GM21360 (cell line): ENCODE results near the gene TTLL8.

Experiments used
- ATAC-seq: cut with Tn5 transposase; IDR thresholded peaks from one replicate; pipeline ENCODE4 v1.9.1; 2021; ENCODE audit warnings: mild to moderate bottlenecking, moderate library complexity; ENCODE audit not compliant: unreplicated experiment

The TTLL8 gene

GRCh38 chr22:50083462-50084079 is 25.5 kb upstream of the TTLL8 start:
- ATAC-seq, result no peak

DNA sequence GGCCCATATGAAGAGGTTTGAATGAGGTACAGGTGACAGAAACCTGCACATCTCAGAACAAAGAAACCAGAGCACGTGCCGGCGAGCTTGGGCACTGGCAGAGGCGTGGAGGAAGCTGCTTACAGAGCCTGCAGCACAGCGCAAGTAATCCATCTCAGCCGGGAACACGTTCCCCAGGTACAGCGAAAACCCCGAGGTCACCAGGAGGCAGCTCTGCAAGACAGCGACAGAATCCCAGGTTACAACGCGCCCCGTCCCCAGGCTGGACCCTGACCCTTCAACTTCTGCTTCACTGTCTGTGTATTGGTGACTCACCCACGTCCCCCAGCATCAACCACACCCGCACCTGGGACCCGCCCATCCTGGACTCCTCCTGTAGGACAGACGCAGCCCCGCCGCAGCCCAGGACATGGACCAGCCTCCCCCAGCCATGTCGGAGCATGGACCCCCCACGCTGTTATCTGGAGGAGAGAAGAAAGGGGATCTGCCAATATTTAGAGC is 24.9 kb upstream of the TTLL8 start:
- ATAC-seq, result no peak

DNA sequence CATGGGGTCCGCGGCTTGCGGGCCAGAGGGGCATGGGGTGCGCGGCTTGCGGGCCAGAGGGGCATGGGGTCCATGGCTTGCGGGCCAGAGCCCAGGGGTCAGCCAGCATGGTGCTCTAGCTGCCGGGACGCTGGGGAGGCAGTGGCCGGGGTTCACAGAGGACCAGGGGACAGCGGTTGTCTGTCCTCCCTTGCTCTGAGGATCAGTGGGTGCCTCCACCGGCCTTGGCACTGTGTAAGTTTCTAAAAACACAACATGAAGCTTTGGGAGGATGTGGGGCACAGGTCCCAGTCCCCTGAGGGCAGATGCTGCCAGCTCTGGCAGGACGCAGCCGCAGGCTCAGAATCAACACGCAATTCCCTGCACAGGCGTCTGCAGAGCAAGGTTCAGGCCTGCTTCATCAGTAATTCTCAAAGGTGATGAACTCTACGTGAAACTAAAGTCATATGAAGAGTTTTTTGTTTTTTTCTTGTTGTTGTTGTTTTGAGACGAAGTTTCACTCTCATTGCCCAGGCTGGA is 24.2 kb upstream of the TTLL8 start:
- ATAC-seq, result no peak

GRCh38 chr22:50081426-50082196 is 23.5 kb upstream of the TTLL8 start:
- ATAC-seq, result no peak

DNA sequence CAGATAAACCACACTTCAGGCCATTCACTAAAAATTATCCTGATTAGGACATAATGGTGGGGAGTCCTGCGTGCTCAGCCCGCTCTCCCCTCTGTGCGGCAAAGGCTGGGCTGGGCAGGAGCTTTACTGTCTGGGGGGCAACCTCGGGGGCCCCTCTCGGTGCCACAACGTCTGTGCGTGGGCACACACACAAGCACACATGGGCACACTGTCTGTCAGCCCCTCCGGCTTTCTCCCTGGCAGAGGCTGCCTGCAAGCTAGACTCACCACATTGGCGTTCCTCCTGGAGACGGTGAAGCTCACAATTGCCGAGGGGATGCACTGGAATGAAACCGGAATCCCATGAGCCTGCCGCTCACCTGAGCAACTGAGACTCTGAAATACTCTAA is 22.0 kb upstream of the TTLL8 start:
- no peak for ATAC-seq

- ATAC-seq, result no peak
Observed at GRCh38 chr22:50078761-50079160, 20.7 kb upstream of the TTLL8 start.

GRCh38 chr22:50078246-50078645 is 20.1 kb upstream of the TTLL8 start:
- no peak for ATAC-seq

DNA sequence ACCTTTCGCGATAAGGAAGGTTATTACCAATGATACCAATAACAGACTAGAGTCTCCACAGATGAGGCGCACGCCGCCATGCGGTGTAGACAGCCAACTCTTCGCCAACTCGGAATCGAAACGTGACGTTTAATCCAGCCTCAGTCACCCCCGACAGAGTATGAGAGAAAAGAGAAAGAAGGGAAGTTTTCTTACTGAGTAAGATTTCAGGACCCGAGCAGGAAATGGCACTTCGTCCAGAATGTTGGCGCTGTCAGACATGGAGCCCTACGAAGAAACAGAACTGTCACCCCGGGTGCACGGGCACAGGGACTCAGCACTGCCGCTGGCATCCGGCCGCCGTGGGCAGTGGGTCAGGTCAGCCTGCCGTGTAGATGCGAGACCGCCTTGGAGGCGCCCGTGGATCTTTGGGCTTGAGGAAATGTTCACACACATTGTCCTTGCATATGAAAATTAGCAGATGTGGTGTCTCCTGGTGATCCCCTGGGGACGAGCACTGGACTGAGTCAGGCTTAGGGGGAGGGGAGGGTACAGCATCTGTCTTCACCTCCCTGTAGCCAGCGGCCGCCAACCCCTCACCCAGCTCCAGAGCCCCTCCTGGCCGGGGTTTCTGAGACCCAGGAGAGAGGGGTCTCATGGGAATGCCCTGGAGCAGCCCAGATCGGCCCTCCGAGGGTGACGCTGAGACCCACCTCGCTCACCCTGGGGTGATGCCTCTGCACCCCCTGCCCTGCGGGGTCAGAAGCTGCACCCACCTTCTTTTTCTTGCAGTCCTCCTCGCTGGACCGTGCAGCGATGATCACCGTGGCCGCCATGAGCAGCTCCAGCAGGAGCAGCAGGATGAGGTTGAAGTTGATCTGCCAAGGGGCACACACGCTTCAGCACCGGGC is 18.8 kb upstream of the TTLL8 start:
- no peak for ATAC-seq

GRCh38 chr22:50074551-50075530 is 16.7 kb upstream of the TTLL8 start:
- no peak for ATAC-seq

DNA sequence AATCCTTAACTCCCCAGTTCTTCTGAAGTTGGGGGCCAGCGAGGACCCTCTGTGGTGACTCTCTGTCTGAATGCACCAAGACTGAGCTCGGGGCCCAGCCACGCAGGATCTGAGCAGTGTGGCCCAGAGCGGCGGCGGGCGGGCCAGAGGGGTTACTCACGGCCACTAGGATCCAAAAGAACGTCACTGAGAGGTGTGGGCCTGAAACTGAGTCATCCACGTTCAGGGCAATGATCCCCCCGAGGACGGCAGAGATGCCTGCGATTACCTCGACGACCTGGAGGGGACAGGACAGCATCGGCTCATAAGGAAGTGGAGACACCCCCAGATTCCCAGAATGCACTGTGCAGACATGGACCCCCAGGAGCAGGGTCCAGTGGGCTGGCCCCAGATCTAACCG is 16.0 kb upstream of the TTLL8 start:
- ATAC-seq, result no peak

DNA sequence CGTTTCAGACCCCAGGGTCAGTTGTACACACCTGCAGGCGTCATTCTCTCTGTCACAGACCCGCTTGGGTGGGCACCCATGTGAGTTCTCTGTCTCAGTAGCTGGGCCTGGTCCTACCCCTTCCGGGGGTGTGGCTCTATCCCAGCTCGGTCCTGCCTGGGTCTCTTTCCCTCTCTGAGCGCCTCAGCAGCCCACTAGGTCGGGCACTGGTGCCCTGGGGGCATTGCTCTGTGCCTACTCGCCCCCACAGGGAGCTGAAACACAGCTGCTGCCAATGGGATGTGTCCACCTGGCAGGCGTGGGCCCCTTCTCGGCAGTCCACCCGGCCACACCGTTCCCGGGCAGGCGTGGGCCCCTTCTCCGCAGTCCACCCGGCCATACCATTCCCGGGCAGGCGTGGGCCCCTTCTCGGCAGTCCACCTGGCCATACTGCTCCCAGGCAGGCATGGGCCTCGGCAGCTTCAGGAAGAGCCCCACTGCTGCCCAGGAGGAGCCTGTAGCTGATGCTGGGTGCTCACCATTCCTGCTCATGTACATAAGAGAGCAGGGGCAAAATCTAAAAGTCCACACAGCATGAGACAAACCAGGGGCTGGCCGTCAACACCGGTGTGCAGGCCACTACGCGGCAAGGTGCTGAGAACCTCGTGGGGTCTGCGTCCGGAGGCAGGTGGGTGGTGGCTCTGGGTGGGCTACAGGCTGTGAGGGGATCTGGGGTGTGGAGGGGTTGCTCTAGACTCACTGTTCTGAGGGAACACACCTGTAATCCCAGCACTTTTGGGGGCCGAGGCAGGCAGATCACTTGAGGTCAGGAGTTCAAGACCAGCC is 14.8 kb upstream of the TTLL8 start:
- ATAC-seq, result no peak

DNA sequence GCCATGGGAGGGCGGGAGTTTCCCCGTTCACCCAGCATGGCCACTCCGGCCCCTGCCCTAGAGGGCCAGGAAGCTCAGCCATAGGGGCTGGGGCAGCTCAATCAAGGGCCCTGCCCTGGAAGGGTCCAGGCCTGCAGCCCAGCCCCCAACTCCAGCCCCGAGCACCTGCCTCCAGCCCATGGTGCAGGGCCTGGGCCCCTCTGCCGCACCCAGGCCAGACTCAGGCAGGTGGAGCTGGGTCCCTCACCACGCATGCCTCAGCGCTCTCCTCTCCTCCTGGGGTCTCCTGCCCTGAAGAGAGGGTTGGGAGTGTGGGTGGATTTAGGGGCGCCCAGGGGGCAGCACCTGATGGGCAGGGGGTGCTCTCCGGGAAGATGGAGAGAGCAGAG is 14.1 kb upstream of the TTLL8 start:
- ATAC-seq, result no peak

DNA sequence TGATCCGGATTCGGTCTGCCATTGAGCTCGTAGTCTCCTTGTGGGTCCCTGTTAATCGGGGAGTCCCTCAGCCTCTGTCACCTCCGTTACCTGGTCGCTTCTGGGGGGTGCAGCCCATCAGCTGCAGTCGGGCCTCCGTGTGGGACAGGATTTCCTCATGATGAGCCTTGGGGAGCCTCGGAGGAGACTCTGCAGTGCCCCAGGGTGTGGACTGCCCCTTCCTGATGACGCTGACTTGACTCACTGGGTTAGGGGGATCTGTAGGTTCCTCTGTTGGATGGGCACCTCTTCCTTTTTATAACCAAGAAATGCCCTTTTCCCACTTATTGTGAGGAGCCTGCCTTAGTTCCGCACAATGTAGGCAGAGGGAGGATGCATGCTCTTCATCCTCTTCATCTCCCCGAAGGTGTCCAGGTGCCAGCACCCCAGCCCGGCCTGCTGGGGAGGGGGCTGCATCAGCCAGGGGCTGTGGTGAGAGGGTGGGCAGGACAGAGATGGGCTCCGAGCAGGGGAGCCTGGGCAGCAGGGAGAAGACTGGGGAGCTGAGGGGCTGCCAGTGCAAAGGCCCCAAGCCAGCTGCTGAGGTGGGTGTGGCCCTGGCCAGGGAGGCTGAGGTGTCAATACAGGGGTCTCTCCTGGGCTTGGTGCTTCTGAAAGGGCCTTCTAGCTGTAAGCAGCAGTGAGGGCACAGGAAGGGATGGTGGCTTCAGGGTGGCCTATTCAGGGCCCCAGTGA is 13.5 kb upstream of the TTLL8 start:
- no peak for ATAC-seq

GRCh38 chr22:50070366-50070765 is 12.3 kb upstream of the TTLL8 start:
- no peak for ATAC-seq

GRCh38 chr22:50068096-50068495 is 10.0 kb upstream of the TTLL8 start:
- ATAC-seq, result no peak

DNA sequence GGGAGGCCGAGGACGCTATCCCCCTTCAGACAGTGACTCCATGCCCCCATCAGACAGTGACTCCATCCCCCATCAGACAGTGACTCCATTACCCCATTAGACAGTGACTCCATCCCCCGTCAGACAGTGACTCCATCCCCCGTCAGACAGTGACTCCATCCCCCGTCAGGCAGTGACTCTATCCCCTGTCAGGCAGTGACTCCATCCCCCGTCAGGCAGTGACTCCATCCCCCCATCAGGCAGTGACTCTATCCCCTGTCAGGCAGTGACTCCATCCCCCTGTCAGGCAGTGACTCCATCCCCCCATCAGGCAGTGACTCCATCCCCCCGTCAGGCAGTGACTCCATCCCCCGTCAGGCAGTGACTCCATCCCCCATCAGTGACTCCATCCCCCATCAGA is 9.1 kb upstream of the TTLL8 start:
- no peak for ATAC-seq

GRCh38 chr22:50064453-50064852 is 6.4 kb upstream of the TTLL8 start:
- ATAC-seq, result no peak

DNA sequence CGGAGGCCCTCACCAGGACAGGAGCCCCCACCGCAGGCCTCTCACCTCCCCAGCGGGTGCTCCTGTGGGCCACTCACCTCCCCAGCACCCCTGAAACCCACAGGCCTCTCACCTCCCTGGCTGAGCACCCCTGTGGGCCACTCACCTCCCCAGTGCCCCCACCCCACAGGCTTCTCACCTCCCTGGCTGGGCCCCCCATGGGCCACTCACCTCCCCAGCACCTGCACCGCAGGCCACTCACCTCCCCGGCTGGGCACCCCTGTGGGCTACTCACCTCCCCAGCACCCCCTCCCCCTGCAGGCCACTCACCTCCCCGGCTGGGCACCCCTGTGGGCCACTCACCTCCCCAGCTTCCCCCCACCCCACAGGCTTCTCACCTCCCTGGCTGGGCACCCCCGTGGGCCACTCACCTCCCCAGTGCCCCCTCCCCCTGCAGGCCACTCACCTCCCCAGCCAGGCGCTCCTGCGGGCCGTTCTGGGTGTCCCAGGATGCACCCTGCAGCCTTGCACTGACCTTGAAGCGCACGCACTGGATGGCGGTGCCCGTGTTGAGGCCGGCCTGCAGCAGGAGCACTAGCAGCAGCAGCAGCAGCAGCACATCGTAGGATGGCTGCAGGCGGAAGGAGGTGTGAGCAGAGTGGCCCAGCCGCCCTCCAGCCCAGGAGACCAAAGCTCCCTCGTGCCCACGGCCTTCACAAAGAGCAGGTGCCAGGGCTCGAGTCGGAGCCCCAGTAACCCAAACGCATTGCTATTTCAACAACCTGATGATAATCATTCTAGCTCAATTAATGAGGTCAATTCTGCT is 5.7 kb upstream of the TTLL8 start:
- no peak for ATAC-seq
